Measurements from ENCODE around the gene RBM33.

The RBM33 gene

DNA sequence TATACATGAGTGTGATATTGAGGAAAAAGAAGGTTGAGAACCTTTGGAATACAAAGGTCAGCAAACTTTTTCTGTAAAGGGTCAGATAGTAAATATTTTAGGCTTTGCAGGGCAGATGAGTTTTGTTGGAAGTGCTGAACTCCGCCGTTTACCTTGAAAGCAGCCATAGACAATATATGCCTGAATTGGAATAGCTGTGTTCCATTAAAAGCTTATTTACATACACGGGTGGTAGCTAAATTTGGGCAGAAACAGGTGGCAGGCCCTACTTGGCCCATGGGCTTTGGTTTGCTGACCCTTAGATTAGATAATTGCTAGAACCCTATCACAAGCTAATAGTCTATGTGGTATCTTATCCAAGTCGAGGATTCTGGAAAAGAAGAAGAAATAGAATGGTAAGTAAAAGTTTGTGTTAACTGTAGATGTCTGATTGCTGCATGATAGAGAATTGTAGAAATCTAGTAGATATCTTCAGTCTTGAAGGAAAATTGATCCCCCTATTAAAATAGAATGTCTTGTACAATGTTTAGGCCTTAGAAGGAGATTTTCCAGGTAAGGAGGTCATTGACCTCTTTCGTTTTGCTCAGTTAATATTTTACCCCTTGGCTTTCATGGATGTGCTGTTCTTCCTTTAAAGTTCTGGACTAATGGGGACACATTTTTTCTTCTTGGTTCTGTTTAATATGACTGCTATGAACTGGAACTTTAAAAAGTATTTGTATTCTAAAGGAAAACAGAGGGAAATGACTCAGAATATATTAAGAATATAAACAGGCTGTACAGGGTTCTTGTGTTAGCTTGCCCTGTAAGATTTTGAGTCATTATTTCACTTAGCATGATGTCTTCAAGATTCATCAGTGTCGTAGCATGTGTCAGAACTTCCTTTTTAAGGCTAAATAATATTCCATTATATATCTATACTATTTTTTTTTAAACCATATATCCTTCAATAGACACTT lies 8.0 kb downstream of the RBM33 start:
- Histone ChIP-seq H3K79me2 (ENCODE audit: insufficient read depth, low read length) (peaks cover 100% of the 10 kb centered on the region), H3K9ac (ENCODE audit: low read length) (no peak overlapping the region), H3K36me3 (ENCODE audit: insufficient read depth, low read length) (peaks cover 94% of the 10 kb centered on the region), H3K4me1 (ENCODE audit: insufficient read depth, low read length, severe bottlenecking) (peaks cover 38% of the 10 kb centered on the region), H3K9me3 (ENCODE audit: low read length) (peaks cover 43% of the 10 kb centered on the region), H3K4me2 (ENCODE audit: low read length) (peak overlapping the region; percentile 18), H3K9me2 (ENCODE audit: low read depth, low read length) (no peaks in the 10 kb centered on the region), H2AFZ (ENCODE audit: low read length) (no peak overlapping the region), H4K20me1 (ENCODE audit: insufficient read depth, low read length) (0 out of 2 replicates have a peak, but pooled peaks cover 8% of the 10 kb centered on the region), H3K4me3 (ENCODE audit: low read depth, low read length, poor library complexity, severe bottlenecking) (no peak overlapping the region), H3F3A (ENCODE audit: insufficient read depth, low read length) (no peaks in the 10 kb centered on the region), H3K27ac (ENCODE audit: low read depth, low read length, poor library complexity, severe bottlenecking) (no peak overlapping the region), H3K27me3 (ENCODE audit: insufficient read depth, low read length) (no peaks in the 10 kb centered on the region)
- TF ChIP-seq, protein P1, sequence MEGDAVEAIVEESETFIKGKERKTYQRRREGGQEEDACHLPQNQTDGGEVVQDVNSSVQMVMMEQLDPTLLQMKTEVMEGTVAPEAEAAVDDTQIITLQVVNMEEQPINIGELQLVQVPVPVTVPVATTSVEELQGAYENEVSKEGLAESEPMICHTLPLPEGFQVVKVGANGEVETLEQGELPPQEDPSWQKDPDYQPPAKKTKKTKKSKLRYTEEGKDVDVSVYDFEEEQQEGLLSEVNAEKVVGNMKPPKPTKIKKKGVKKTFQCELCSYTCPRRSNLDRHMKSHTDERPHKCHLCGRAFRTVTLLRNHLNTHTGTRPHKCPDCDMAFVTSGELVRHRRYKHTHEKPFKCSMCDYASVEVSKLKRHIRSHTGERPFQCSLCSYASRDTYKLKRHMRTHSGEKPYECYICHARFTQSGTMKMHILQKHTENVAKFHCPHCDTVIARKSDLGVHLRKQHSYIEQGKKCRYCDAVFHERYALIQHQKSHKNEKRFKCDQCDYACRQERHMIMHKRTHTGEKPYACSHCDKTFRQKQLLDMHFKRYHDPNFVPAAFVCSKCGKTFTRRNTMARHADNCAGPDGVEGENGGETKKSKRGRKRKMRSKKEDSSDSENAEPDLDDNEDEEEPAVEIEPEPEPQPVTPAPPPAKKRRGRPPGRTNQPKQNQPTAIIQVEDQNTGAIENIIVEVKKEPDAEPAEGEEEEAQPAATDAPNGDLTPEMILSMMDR (IDR thresholded peaks at IDR 0.05; ENCODE audit: low read length): no peak
- TF ChIP-seq EZH2 (IDR thresholded peaks at IDR 0.05; ENCODE audit: borderline replicate concordance, low read length): no peak

- Histone ChIP-seq H3K4me3 (ENCODE audit: low read depth, low read length, poor library complexity, severe bottlenecking) (no peak overlapping the region), H3K4me2 (ENCODE audit: low read length) (0 out of 2 replicates have a peak overlapping the region, but pooled peaks have one; percentile 5), H3F3A (ENCODE audit: insufficient read depth, low read length) (no peaks in the 10 kb centered on the region), H3K27me3 (ENCODE audit: insufficient read depth, low read length) (no peaks in the 10 kb centered on the region), H4K20me1 (ENCODE audit: insufficient read depth, low read length) (0 out of 2 replicates have a peak, but pooled peaks cover 8% of the 10 kb centered on the region), H3K9ac (ENCODE audit: low read length) (no peak overlapping the region), H2AFZ (ENCODE audit: low read length) (no peak overlapping the region), H3K27ac (ENCODE audit: low read depth, low read length, poor library complexity, severe bottlenecking) (no peak overlapping the region), H3K9me2 (ENCODE audit: low read depth, low read length) (no peaks in the 10 kb centered on the region), H3K36me3 (ENCODE audit: insufficient read depth, low read length) (peaks cover 86% of the 10 kb centered on the region), H3K79me2 (ENCODE audit: insufficient read depth, low read length) (peaks cover 100% of the 10 kb centered on the region), H3K9me3 (ENCODE audit: low read length) (peaks cover 34% of the 10 kb centered on the region), H3K4me1 (ENCODE audit: insufficient read depth, low read length, severe bottlenecking) (peaks cover 38% of the 10 kb centered on the region)
- TF ChIP-seq, protein P1 (IDR thresholded peaks at IDR 0.05; ENCODE audit: low read length): no peak
- no peak for TF ChIP-seq EZH2 (IDR thresholded peaks at IDR 0.05; ENCODE audit: borderline replicate concordance, low read length)
Measured at GRCh38 chr7:155653803-155654202, 9.3 kb downstream of the RBM33 start.

DNA sequence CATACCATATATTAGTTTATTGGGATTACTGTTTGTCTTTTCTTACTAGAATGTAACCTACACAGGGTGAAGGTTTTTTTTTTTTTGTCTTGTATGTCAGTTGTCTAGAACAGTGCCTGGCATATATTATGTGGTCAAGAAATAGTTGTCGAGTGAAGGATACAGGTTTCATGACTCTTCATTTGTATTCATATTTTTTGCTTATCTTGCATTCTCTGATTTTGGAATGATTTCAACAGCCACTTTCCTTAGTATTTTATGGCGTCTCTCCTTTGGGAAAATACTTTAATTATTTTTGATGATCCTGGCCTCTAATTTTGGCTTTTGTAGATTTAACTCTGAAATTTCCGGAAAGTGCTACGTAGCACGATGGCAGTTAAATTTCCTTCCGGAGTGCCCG lies 12.4 kb downstream of the RBM33 start:
- peaks cover 99% of the 10 kb centered on the region for H3K79me2 ChIP-seq (ENCODE audit: insufficient read depth, low read length)
- no peak overlapping the region for H2AFZ ChIP-seq (ENCODE audit: low read length)
- H3K4me2 ChIP-seq (ENCODE audit: low read length): no peak overlapping the region

More for the DNA sequence above, 12.4 kb downstream of the RBM33 start:
- Histone ChIP-seq H3K9me3 (ENCODE audit: low read length) (peaks cover 25% of the 10 kb centered on the region), H3K9me2 (ENCODE audit: low read depth, low read length) (no peaks in the 10 kb centered on the region), H3K4me1 (ENCODE audit: insufficient read depth, low read length, severe bottlenecking) (peaks cover 31% of the 10 kb centered on the region), H3K36me3 (ENCODE audit: insufficient read depth, low read length) (peaks cover 77% of the 10 kb centered on the region), H3F3A (ENCODE audit: insufficient read depth, low read length) (no peaks in the 10 kb centered on the region), H3K27ac (ENCODE audit: low read depth, low read length, poor library complexity, severe bottlenecking) (no peak overlapping the region), H4K20me1 (ENCODE audit: insufficient read depth, low read length) (0 out of 2 replicates have a peak, but pooled peaks cover 12% of the 10 kb centered on the region), H3K9ac (ENCODE audit: low read length) (no peak overlapping the region), H3K27me3 (ENCODE audit: insufficient read depth, low read length) (no peaks in the 10 kb centered on the region), H3K4me3 (ENCODE audit: low read depth, low read length, poor library complexity, severe bottlenecking) (no peak overlapping the region)
- TF ChIP-seq, protein P1 (IDR thresholded peaks at IDR 0.05; ENCODE audit: low read length): no peak
- TF ChIP-seq EZH2 (IDR thresholded peaks at IDR 0.05; ENCODE audit: borderline replicate concordance, low read length): no peak
